Muscle of leg (tissue), 16 donors: Measurements from ENCODE around the gene ICAM1. TPM values are rescaled to one million over a fixed set of nuclear protein-coding genes. Genes with fewer than 3 reads are reported as not detected.

Source experiments
- DNase-seq: peaks from one replicate; pipeline ENCODE4 v3.0.0; 2013
- H3K27ac ChIP-seq: one replicate; pipeline ENCODE4 v1.5.1; 2013; ENCODE audit warnings: mild to moderate bottlenecking, low read length, control low read depth
- H3K27me3 ChIP-seq: one replicate; pipeline ENCODE4 v1.6.1; 2013; ENCODE audit warnings: low read length; ENCODE audit not compliant: control insufficient read depth, insufficient read depth
- H3K36me3 ChIP-seq: one replicate; pipeline ENCODE4 v1.6.1; 2013; ENCODE audit warnings: low read length; ENCODE audit not compliant: control insufficient read depth, insufficient read depth
- H3K4me1 ChIP-seq: one replicate; pipeline ENCODE4 v1.6.1; 2013; ENCODE audit warnings: low read length; ENCODE audit not compliant: control insufficient read depth, insufficient read depth
- H3K4me3 ChIP-seq: one replicate; pipeline ENCODE4 v1.5.1; 2013; ENCODE audit warnings: low read length, control low read depth
- H3K9me3 ChIP-seq: replicated peaks from 2 replicates; pipeline ENCODE4 v1.6.1; 2013; ENCODE audit warnings: low read depth, low read length; ENCODE audit not compliant: control insufficient read depth
- WGBS: methylation state at CpG from one replicate; pipeline ENCODE4 v1.1.5; 2013; ENCODE audit warnings: missing lambda C conversion rate; ENCODE audit not compliant: insufficient coverage; 5-methylcytosine and 5-hydroxymethylcytosine counted together
- long read RNA-seq, 11 donors: transcript quantifications; one replicate each; lab custom pipeline, GENCODE V29; 2026
- polyA plus RNA-seq, 8 donors: library from polyadenylated mRNA; unstranded; fragments of 120-200 nt; gene quantifications; one replicate each; pipeline versions ENCODE4 v1.2.1 to v1.2.3, GENCODE V29; 2013; ENCODE audit warnings: inconsistent platforms in 1 of 8, low replicate concordance in 1 of 8; ENCODE audit not compliant: insufficient read length in 8 of 8, insufficient read depth in 1 of 8
- total RNA-seq: library from RNA; stranded (reverse); fragments of 120-200 nt; gene quantifications from one replicate; pipeline ENCODE4 v1.2.4, GENCODE V29; 2013

Gene ICAM1
- total RNA-seq = 4.7 TPM
- 10 to 100 TPM in 1 of 8 donors, 1 to 10 TPM in 7; 7.1 to 10.1 (median 8.3) TPM for polyA plus RNA-seq
- long read RNA-seq, donor 1, partial matches to known transcripts = 0 of 2 reads
- long read RNA-seq, donor 1, other reads (novel, unspliced or antisense) = 0 of 2 reads
- long read RNA-seq, donor 2 = 0 reads
- long read RNA-seq, donor 3, partial matches to known transcripts = 0 of 3 reads
- long read RNA-seq, donor 3, other reads (novel, unspliced or antisense) = 0 of 3 reads
- long read RNA-seq, donor 4, partial matches to known transcripts = 0 of 4 reads
- long read RNA-seq, donor 4, other reads (novel, unspliced or antisense) = 0 of 4 reads
- long read RNA-seq, donor 5, partial matches to known transcripts = 0 of 3 reads
- long read RNA-seq, donor 5, other reads (novel, unspliced or antisense) = 0 of 3 reads
- long read RNA-seq, donor 6, partial matches to known transcripts = 0 of 1 reads
- long read RNA-seq, donor 6, other reads (novel, unspliced or antisense) = 0 of 1 reads
- long read RNA-seq, donor 7, partial matches to known transcripts = 0 of 1 reads
- long read RNA-seq, donor 7, other reads (novel, unspliced or antisense) = 0 of 1 reads
- long read RNA-seq, donor 8, partial matches to known transcripts = 0 of 4 reads
- long read RNA-seq, donor 8, other reads (novel, unspliced or antisense) = 0 of 4 reads
- long read RNA-seq, donor 9 = 0 reads
- long read RNA-seq, donor 10, partial matches to known transcripts = 5 of 5 reads
- long read RNA-seq, donor 10, other reads (novel, unspliced or antisense) = 0 of 5 reads
- long read RNA-seq, donor 11, partial matches to known transcripts = 0 of 1 reads
- long read RNA-seq, donor 11, other reads (novel, unspliced or antisense) = 0 of 1 reads

GRCh38 chr19:10270616-10271394 is at the start of gene ICAM1:
Gene ICAM1, plus strand, starts transcription at chr19:10271120. Its CDS starts 40 bp downstream, at chr19:10271160.
- 2% methylated on average over 46 of the region's 51 CpGs for WGBS
- Histone ChIP-seq H3K36me3 (no peaks in the 10 kb centered on the region), H3K27me3 (peaks cover 48% of the 10 kb centered on the region), H3K4me1 (peaks cover 24% of the 10 kb centered on the region), H3K9me3 (no peaks in the 10 kb centered on the region), H3K4me3 (peak within 1 kb of the TSS; percentile 47), H3K27ac (peak within 1 kb of the TSS; percentile 89)
- DNase-seq = peak; percentile 85

GRCh38 chr19:10222201-10222890 is 48.6 kb upstream of the ICAM1 start:
- no peaks in the 10 kb centered on the region for H3K9me3 ChIP-seq
- no peak overlapping the region for H3K27ac ChIP-seq
- no peaks in the 10 kb centered on the region for H3K27me3 ChIP-seq
- H3K4me3 ChIP-seq = no peak overlapping the region
- no peak for DNase-seq
- peaks cover 16% of the 10 kb centered on the region for H3K4me1 ChIP-seq
- WGBS = 82% methylated on average over 7 of the region's 14 CpGs
- H3K36me3 ChIP-seq = peaks cover 19% of the 10 kb centered on the region

- Histone ChIP-seq H3K9me3 (no peaks in the 10 kb centered on the region), H3K4me1 (peaks cover 26% of the 10 kb centered on the region), H3K36me3 (peaks cover 21% of the 10 kb centered on the region), H3K27ac (no peak overlapping the region), H3K4me3 (no peak overlapping the region), H3K27me3 (no peaks in the 10 kb centered on the region)
- WGBS = 88% methylated on average over 13 of the region's 28 CpGs
- no peak for DNase-seq
Observed at GRCh38 chr19:10223488-10224213, 47.3 kb upstream of the ICAM1 start.

GRCh38 chr19:10224337-10224736 is 46.6 kb upstream of the ICAM1 start:
- H3K9me3 ChIP-seq = no peaks in the 10 kb centered on the region
- H3K4me3 ChIP-seq = no peak overlapping the region
- no peaks in the 10 kb centered on the region for H3K27me3 ChIP-seq
- no peak overlapping the region for H3K27ac ChIP-seq
- WGBS = 93% methylated on average over 23 of the region's 23 CpGs
- H3K36me3 ChIP-seq = peaks cover 21% of the 10 kb centered on the region
- no peak for DNase-seq
- H3K4me1 ChIP-seq = peaks cover 31% of the 10 kb centered on the region

GRCh38 chr19:10226021-10226375 is 44.9 kb upstream of the ICAM1 start:
- H3K27ac ChIP-seq = peak overlapping the region; percentile 85

GRCh38 chr19:10226376-10227025 is 44.4 kb upstream of the ICAM1 start:
- WGBS = 5% methylated on average over 3 of the region's 13 CpGs
- Histone ChIP-seq H3K4me1 (peaks cover 45% of the 10 kb centered on the region), H3K27me3 (no peaks in the 10 kb centered on the region), H3K36me3 (peaks cover 21% of the 10 kb centered on the region), H3K27ac (peak overlapping the region; percentile 90), H3K9me3 (no peaks in the 10 kb centered on the region), H3K4me3 (no peak overlapping the region)
- DNase-seq = peak; percentile 99

More at GRCh38 chr19:10226021-10226375, 44.9 kb upstream of the ICAM1 start:
- Histone ChIP-seq H3K4me3 (no peak overlapping the region), H3K9me3 (no peaks in the 10 kb centered on the region), H3K4me1 (peaks cover 44% of the 10 kb centered on the region), H3K36me3 (peaks cover 21% of the 10 kb centered on the region), H3K27me3 (no peaks in the 10 kb centered on the region)
- no peak for DNase-seq
- WGBS = 68% methylated on average over 3 of the region's 6 CpGs

GRCh38 chr19:10227026-10227971 is 43.6 kb upstream of the ICAM1 start:
- Histone ChIP-seq H3K9me3 (no peaks in the 10 kb centered on the region), H3K4me1 (peaks cover 51% of the 10 kb centered on the region), H3K27ac (peak overlapping the region; percentile 90), H3K27me3 (no peaks in the 10 kb centered on the region), H3K4me3 (peak overlapping the region; percentile 16), H3K36me3 (peaks cover 18% of the 10 kb centered on the region)
- DNase-seq = peak; percentile 93
- 37% methylated on average over 16 of the region's 28 CpGs for WGBS

GRCh38 chr19:10228393-10228792 is 42.5 kb upstream of the ICAM1 start:
- no peak overlapping the region for H3K4me3 ChIP-seq
- H3K27me3 ChIP-seq = no peaks in the 10 kb centered on the region
- no peaks in the 10 kb centered on the region for H3K9me3 ChIP-seq
- peak overlapping the region; percentile 67 for H3K27ac ChIP-seq
- DNase-seq = no peak
- H3K36me3 ChIP-seq = peaks cover 12% of the 10 kb centered on the region
- WGBS = 33% methylated on average over 3 of the region's 5 CpGs
- peaks cover 51% of the 10 kb centered on the region for H3K4me1 ChIP-seq
